GM19328 (cell line): ENCODE results near the gene RIPOR2.
"Not testable (repeated sequence)": the region's sequence is repeated elsewhere in the genome, so short reads cannot be mapped to it uniquely, and the experiment has no call there.

ENCODE experiments used
- ATAC-seq: cut with Tn5 transposase; IDR thresholded peaks from one replicate; pipeline ENCODE4 v1.9.1; 2021; ENCODE audit warnings: mild to moderate bottlenecking, moderate library complexity; ENCODE audit not compliant: unreplicated experiment

The RIPOR2 gene

DNA sequence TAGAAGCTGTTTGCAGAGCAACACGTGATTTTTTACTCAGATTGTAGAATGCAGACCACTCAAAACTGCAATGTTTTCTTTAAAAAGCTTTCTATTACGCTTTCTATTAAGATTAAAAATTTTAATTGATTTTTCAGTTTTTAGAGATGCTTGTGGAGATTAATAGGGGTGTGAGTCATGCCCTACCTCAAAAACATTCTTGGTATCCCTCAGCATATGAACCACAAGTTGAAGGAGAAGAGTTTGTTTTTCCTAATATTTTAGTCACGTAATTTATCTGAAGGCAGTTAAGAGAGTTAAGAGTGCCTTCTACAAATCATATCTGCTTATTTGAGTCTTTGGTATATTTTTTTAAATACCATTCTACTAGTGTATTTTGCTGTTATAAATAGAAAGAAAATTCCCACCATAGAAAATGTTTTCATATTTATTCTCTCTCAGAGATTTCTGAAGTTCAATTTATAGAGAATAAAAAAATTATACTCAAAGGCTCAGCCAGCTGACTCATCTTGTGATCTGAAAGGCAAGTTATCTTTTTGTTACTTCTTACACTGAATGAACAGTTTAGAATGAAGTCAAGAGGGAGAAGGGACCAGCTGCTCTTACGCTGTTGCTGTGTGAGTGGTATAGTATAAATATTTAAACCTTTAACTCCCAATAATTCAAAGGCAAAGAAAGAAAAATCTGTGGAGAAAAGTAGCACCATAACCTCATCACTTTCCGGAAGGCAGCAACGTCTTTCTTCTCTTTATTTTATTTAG lies 7.6 kb downstream of the RIPOR2 start:
- no peak for ATAC-seq

DNA sequence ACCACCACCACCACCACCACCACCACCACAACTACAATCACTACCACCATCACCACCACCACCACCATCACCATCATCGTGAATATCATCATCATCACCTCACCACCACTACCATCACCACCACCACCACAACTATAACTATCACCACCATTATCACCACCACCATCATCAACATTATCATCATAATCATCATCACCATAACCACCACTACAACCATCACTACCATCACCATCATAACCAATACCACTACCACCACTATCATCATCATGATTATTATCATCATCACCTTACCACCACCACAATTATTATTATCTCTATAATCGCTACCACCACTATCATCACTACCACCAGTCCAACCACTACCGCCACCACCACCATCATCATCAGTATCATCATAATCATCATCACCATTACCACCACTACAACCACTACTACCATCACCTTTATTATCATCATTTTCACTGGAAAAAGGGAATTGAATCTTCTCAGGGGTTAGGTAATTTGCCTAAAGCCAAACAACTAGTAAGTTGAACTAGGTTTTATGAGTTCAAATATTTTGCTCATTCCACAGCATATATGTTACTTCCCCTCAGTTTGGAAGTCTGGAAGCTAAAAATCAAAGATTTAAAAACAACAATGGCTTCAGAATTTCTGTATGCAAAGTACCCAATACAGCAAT lies 8.3 kb downstream of the RIPOR2 start:
- ATAC-seq, result no peak

DNA sequence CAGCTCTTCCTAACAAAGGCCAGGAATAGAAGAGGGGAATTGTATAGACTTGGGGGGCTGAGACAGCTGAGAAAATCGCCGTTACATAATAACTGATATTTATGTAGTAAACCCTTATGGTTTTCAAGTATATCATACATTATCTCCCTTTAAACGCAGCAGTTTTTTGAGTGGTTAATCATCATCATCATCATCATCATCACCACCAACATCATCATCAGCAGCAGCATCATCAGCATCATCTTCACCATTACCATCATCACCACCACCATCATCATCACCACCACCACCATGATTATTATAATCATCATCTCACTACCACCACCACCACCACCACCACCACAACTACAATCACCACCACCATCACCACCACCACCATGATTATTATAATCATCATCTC lies 9.1 kb downstream of the RIPOR2 start:
- ATAC-seq, result not testable (repeated sequence)

DNA sequence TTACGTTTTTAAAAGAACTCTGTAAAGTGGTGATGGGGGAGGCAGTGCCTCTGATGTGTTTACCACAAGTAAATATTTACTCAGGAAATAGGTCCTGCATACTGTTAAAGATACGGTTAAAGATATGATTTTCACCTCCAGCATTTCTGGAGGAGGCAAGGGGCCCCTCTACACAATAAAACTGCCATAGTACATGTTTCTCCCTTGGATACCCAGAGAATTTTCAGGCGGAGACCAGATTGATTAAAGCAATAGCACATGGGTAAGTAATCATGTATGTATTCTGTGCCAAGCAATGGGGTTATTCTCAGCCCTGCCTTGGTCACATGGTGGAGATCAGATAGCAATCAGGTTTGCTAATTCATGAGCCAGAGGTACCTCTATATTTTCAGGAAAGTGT lies 9.6 kb downstream of the RIPOR2 start:
- no peak for ATAC-seq

DNA sequence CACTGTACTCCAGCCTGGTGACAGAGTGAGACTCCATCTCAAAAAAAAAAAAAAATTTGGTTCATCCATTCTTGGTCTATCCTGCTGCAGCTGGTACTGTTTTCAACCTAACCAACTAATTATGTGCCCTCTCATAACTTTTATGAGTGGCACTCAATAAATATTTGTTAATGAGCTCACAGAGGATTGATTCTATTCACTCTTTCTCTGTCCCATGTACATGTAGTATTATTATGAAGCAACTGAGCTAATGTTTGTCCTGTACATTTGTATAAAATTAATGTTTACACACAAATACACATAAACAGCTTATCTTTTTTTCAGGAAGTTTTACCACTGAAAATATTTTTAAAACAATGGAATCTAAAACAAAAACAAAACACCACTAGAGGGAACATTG lies 10.1 kb downstream of the RIPOR2 start:
- ATAC-seq, result no peak

DNA sequence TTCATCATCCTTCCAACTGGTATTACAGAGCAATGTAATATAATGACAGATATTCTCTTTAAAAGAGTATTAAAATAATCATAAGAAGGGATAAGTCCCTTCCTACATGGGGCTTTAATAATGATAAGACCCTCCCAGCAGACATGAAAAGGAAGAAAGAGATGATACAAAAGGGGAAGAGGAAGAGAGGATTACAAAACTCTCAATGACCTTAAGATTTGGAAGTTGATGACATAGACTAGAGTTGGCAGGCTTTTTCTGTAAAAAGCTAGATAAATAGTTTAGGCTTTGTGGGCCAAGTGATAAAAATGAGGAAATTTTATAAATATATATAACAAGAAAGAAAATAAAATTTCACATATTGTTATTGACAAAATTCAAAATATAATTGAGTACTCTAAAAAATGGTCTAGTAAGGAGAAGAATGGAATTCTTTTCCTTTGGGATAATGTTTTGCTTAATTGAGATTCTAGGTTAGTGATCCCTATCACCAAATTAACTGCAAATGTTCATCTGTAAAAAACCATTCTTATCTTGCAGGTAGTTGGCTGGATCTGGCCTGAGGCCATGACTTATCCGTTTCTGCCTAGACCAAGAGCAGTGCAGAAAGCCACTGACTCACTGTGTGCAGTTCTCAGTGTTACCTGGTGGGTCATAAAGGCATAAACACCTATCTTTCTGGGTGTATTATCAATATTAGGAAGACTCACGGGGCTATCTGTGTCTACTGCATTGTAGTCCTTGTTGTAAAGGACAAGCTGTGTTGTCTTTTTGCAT lies 11.0 kb downstream of the RIPOR2 start:
- no peak for ATAC-seq

DNA sequence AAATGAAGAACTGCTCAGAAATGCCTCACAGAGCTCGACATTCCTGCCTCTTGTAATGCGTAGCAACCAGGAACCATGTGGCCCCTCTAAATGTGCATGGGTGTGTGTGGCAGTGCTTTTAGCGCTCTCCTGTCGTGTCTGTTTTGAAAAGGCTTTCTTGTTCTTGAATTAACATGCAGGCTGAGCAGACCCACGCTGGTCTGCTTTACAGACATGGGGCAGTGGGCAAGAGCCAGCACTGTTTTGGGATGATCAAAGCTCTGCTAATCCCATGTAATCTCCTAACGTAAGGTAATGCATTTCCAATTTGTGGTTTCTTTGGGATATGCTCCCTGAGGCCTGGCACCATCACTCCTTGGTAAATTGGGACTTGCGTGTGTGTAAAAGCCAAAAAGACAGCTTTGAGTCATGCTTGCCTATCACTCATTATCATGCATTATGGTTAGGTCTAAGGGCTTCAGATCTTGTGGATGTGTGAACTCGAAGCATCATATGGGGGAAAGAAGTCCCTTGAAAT lies 11.8 kb downstream of the RIPOR2 start:
- ATAC-seq, result no peak

DNA sequence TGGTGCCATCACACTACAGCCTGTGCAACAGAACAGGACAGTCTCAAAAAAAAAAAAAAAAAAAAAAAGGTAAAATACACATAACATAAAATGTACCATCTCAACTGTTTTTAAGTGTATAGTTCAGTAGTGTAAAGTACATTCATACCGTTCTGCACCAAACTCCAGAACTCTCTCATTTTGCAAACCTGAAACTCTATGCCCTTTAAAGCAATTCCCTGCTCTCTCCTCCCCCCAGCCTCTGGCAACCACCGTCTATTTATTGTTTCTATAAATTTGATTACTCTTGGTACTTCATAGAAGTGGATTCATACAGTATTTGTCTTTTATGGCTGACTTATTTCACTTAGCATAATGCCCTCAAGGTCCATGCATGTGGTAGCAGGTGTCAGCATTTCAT lies 12.9 kb downstream of the RIPOR2 start:
- no peak for ATAC-seq

DNA sequence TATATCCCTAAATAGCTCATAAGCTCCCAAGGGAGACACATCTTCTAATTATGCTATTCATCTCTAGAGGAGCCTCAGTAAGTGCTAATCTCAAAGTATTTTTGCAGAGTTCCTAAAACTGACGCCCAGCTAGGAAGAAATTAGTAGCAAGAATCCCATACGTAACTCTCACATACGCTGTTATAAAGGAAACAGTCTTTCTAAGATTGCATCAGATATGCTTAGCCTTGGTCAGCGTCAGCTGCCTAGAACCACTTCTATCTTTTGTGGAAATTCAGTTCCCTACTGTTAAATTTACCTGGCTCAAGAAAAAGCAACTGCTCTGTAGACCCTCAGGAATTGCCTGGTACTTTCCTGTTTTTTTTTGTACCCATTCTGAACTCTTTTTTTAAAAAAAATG lies 13.6 kb downstream of the RIPOR2 start:
- no peak for ATAC-seq

DNA sequence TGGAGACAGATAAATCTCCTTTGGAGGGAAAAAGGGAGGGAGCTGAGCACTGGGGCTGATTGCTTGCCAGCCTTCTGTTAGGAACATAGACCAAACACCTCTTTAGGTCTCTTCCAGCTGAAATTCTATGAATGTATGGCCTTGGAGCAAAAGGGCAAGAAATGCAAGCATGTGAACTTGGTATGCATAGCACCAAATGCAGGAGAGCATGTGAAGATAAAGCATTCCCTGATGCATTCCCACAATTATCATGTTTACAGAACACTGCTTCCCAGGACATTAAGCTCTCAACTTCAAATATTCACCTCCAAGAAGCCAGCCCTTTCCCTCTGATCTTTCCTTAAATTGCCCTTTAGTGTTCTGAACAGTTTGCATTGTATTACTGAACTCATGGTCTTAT lies 15.6 kb downstream of the RIPOR2 start:
- no peak for ATAC-seq

DNA sequence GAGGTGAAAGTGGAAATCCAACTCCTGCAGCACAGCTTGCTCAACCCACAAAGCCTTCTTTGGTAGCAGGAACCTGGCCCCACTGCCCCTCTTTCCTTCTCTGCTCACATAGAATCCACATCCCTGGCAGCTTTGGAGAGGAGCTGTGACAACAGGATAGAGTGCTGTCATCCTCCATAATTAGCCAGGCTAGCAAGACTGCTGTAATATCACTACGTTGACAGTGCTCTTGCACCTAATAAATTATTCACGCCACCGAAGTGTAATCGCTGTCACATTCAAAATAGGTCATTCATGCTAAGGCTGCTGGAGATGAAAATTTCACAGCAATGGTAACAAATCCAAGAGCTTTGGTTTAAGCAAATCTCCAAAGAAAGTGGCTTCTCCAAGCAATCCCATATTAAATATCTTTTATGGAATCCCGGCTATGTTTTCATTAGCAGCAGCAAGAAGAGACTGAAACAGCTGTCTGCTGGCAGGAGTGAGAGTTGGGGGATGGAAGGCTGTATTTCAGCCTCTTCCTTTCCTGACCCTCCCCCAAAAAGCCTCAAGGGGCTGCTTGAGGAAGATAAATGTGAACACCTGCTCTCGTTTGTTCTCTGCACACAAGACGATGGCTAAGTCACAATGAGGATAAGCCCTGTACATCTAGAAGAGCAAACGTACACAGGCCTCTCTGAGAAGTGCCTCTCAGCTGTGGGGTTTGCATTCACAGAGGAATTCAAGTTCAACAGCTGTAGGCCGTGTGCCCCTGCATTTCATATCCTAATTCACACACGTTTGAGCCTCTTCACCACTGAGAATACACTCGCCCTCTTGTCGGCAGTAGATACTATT lies 16.5 kb downstream of the RIPOR2 start:
- no peak for ATAC-seq

DNA sequence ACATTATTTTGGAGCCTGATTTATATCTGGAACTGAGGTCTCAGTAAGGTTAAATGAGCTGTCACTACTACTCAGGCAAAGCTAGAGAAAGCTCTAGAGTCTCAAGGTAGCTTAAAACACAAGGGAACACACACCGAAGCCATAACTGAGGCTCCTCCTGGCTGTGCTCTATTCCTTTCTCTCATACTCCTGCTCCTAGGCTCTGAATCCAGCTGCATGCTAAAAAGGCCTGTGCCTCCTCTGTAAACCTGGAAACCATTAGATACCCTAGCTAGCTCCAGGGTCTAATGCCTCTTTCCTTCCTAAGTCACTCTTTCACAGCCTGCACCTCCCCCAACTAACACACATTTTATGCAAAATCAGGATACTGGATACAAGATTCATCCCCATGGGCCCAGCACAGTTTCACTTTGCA lies 17.1 kb downstream of the RIPOR2 start:
- ATAC-seq, result no peak

DNA sequence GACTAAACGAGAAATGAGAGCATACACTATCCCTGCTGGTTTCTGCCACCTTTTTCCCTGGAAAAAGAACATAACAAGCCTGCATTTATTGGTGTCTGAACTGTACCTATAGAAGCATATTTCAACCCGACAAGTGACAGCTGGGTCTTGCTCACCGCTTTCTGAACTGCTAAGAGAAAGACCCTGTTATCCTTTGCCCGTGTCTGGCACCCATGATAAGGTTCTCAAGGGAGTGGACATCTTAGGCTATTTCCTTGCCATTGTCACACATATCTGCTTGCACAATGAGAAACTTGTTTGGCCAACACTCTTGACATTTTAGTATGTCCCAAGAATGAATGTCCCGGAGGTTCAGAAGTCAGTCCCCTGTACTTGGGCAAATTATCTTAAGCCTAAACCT lies 19.3 kb downstream of the RIPOR2 start:
- no peak for ATAC-seq

DNA sequence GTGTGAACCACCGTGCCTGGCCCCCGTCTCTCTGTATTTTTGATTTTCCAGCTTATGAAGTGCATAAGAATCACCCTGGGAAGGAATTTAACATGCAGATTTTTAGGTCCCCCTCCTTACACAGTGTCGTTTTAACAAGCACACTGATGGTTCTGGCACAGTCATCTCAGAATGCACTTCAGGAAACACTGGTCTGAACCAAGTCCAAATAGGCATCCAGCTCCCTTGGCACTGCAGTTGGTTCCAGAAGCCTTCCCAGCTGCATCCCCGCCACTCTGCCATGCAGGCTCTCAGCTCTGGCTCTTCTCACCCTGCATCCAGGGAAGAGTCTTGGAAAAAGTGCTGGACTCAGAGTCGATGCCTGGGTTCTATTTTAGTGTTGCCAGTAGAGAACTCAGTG lies 20.1 kb downstream of the RIPOR2 start:
- no peak for ATAC-seq

DNA sequence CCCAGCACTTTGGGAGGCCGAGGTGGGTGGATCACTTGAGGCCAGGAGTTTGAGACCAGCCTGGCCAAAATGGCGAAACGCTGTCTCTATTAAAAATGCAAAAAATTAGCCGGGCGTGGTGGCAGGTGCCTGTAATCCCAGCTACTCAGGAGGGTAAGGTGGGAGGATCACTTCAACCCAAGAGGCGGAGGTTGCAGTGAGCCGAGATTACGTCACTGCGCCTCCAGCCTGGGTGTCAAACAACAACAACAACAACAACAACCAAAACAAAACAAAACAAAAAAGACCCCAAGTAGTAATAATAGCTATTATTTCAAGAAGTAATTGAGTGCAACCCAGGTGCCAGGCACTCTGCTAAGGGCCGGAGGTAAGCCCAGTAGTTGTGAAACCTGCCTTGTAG lies 21.7 kb downstream of the RIPOR2 start:
- not testable (repeated sequence) for ATAC-seq

DNA sequence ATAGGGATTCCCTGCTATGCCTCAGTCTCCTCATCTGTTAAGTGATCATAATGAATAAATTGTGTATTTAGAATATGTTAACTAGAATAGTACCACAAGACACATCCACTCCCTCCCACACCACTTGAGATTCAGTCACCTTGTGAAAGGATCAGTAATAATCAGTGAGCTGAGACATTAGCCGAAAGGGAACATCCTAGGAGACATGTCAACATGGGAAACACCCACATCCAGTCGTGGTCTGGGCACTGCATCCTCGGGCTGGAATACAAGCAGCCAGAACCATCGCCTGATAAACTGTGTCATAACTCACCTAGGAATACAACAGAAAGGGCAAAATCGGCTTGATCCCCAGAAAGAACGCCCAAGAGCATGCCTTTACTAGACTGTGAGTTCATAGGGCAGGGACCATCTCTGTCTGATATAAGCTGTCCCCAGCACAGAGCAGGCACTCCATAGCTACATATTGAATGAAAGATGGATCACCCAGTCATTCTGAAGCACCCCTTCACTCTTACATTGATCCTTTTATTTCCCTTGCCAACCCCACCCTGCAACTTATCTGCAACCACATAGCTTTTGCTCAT lies 23.9 kb downstream of the RIPOR2 start:
- no peak for ATAC-seq

DNA sequence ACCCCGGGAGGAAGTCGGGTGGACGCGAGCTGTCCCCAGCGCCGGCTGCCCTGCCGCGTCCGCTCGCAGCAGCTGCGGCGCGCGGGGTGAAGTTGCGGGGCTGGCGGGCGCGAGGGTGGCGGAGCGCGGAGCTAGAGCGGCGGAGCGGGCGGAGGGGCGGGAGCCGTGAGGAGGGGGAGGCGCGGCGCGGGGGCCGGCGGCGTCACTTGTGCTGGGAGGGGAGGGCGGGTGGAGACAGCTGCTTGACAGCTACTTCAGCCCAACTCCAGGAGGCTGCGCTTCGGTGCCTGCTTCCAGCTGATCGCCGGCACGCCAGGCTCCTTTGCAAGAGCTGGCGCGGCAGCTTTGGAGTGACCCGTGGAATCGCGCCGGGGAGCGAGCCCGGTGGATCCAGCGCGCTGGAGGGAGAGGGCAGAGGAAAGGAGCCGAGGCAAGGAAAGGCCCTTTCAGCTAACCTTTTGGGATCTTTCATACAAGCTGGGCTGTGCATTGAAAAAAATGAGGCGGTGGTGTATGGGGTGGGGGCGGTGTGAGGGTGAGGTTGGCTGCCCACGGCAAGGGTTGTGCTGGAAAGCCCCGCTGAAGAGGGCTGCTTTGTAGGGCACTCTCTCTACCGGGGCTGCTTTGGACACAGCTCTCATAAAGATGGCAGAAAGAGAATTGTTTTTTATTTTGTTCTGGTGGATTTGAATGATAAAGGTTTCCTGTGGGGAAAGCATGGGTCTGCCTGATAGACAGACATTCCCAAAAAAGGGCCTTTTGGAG lies 24.6 kb downstream of the RIPOR2 start:
- peak; percentile 30 for ATAC-seq

DNA sequence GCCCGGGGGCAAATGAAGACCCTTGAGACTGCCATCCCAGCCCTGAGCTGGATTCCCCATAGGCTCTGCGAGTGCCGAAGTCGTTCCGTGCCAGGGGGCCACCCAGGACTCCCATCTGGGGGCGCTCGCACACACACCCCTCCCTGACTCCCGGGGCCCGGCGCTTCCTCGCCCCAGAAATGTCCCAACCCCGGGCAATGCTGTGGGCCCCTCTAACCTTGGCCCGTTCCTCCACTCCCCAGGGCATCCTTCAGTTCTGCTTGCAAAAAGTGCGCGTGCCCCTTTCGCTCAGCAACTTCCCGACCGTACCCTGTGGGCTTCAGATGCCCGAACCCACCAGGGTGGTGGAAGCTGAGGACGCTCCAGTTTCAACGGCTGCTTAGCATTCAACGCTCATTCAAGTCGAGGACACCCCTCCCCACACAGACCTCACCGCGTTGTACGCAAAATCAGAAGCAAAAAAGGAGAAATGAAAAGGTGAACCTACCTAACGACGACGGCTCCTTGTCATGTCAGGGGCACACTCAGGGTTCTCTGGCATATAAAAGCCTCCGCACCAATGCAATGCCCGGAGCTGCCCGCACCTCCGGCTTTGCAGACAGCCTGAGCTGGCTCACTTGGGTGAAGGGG lies 25.3 kb downstream of the RIPOR2 start:
- peak; percentile 56 for ATAC-seq
